A673 (cell line): ENCODE data around the gene BLCAP. TPM values are rescaled to one million over a fixed set of nuclear protein-coding genes. Genes with fewer than 3 reads are reported as not detected.

Experiments used
- BruUV-seq: library from RNA; stranded (reverse); fragments of 400-500 nt; replicated peaks from 2 replicates; lab custom pipeline; 2021; lab: Mats Ljungman, UMichigan
- CTCF ChIA-PET: fragments of 300-600 bp; sonication (Branson Sonifier 250); formaldehyde crosslinking; loops from one replicate; lab custom pipeline; 2022; ENCODE audit warnings: antibody characterized with exemption; lab: Charles Lee
- POLR2A ChIA-PET: fragments of 300-600 bp; sonication (Branson Sonifier 250); formaldehyde crosslinking; loops from one replicate; lab custom pipeline; 2022; ENCODE audit warnings: antibody characterized with exemption; ENCODE audit not compliant: low non-redundant PET; lab: Charles Lee
- DNase-seq: peaks from one replicate; pipeline ENCODE4 v3.0.0-alpha.2; 2015; ENCODE audit warnings: low spot score
- H3K27ac ChIP-seq: fragments of 200-600 bp; sonication (generic); 2 replicates; pipeline ENCODE4 v1.5.1; 2016; ENCODE audit warnings: mixed run types, low read depth, mild to moderate bottlenecking, mixed read lengths, antibody characterized with exemption, low read length; ENCODE audit not compliant: poor library complexity, severe bottlenecking
- H3K27me3 ChIP-seq: fragments of 200-600 bp; sonication (generic); replicated peaks from 2 replicates; pipeline ENCODE4 v1.6.1; 2017; ENCODE audit warnings: mixed run types, low read depth, mild to moderate bottlenecking, mixed read lengths, antibody characterized with exemption, low read length; ENCODE audit not compliant: insufficient read depth, poor library complexity
- H3K36me3 ChIP-seq: fragments of 200-600 bp; sonication (generic); 2 replicates; pipeline ENCODE4 v1.6.1; 2016; ENCODE audit warnings: mixed run types, mild to moderate bottlenecking, mixed read lengths, antibody characterized with exemption, low read length; ENCODE audit not compliant: insufficient read depth, poor library complexity, severe bottlenecking
- H3K4me1 ChIP-seq: fragments of 200-600 bp; sonication (generic); 2 replicates; pipeline ENCODE4 v1.6.1; 2017; ENCODE audit warnings: mixed run types, mild to moderate bottlenecking, mixed read lengths, antibody characterized with exemption, low read length; ENCODE audit not compliant: insufficient read depth, poor library complexity, severe bottlenecking
- H3K4me3 ChIP-seq: fragments of 200-600 bp; sonication (generic); 2 replicates; pipeline ENCODE4 v1.5.1; 2016; ENCODE audit warnings: low read depth, mixed run types, mild to moderate bottlenecking, mixed read lengths, low read length; ENCODE audit not compliant: poor library complexity, severe bottlenecking
- H3K9me3 ChIP-seq: fragments of 200-600 bp; sonication (generic); 2 replicates; pipeline ENCODE4 v1.6.1; 2016; ENCODE audit warnings: mixed run types, low read depth, mild to moderate bottlenecking, mixed read lengths, antibody characterized with exemption, low read length; ENCODE audit not compliant: poor library complexity, severe bottlenecking
- CTCF ChIP-seq: fragments of 300-800, 200-600 bp; sonication (generic); conservative IDR thresholded peaks from 2 replicates; pipeline ENCODE4 v1.5.1; 2017; ENCODE audit warnings: low read depth, mild to moderate bottlenecking, antibody characterized with exemption, low read length, moderate library complexity, mixed read lengths
- EZH2 ChIP-seq: fragments of 200-600 bp; sonication (generic); IDR thresholded peaks from 2 replicates; pipeline ENCODE4 v1.6.1; 2017; ENCODE audit warnings: borderline replicate concordance, low read depth, mild to moderate bottlenecking, mixed read lengths, antibody characterized with exemption, low read length; ENCODE audit not compliant: poor library complexity, severe bottlenecking
- intact Hi-C: fragments of 100-400 bp; cut with micrococcal nuclease; formaldehyde crosslinking; loops from one replicate; pipeline ENCODE4 v1.10.0; 2022; ENCODE audit not compliant: unreplicated experiment
- total RNA-seq: library from RNA; stranded (reverse); gene quantifications from 2 replicates; pipeline ENCODE4 v1.2.3, GENCODE V29; 2021

The BLCAP gene
- total RNA-seq, 1 experiment from 2014 or later = 39.9 TPM

DNA sequence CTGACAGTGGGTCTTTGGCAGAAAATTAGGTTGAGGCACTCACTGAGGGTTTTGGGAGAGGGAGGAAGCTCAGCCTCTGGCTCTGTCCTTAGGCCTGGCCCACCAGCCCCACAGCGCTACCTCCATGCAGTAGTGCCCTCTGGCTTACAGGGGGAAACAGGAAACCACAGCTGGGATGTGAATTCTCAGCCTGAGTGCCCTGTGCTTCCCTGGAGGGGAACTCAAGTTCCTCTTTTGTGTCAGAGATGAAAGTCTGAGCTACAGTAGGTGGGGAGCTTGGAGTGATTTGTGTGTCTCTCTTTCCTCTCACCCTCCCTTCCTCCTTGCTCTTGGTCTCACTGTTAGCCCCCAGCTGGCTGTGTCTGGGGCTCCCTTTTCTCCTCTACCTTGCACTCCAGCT is 48.2 kb upstream of the BLCAP start:
- CTCF ChIA-PET = interaction anchor here (0.5 kb wide), 1 partner anchor 241 kb away, joined by 6 read pairs; no protein-coding TSS in a partner anchor
- intact Hi-C loops = no loop called here
- no peaks in the 10 kb centered on the region for H3K9me3 ChIP-seq
- H3K27me3 ChIP-seq = no peaks in the 10 kb centered on the region
- BruUV-seq = no TSS peak
- H3K27ac ChIP-seq = no peak overlapping the region
- no peak for TF ChIP-seq EZH2
- H3K4me3 ChIP-seq = no peak overlapping the region
- H3K4me1 ChIP-seq = no peaks in the 10 kb centered on the region
- H3K36me3 ChIP-seq = no peaks in the 10 kb centered on the region
- POLR2A ChIA-PET = no interaction called here
- no peak for DNase-seq

DNA sequence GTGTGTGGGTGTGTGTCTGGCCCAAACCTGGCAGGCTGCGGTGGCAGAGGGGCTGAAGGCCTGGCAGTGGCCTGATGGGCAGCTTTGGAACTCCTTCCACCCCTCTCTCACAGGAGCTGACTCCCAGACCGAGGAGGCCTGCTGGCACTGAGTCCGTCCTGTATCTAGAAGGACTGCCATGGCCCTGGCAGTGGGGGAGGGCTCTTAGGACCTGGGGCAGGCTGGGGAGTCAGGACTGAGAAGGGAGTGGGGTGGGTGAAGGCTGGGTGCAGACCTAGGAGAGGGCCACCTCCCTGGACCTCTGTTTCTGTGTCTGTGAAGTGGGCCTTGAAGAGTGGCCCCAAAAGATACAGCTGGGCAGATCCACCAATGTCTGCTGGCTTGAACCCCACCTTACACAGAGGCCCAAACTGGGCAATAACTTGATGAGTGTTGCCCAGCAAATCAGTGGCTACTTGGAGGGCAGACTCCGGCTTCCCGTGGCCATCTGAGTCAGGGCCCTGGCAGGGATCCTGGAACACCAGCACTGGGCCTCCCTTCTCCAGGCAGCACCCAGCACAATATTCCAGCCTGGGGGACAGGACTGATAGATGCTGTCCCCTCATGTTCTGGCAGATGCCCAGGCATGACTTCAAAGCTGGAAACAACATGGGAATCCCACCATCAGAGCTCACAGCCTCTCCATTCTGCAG is 46.7 kb upstream of the BLCAP start:
- Histone ChIP-seq H3K27me3 (no peaks in the 10 kb centered on the region), H3K4me1 (no peaks in the 10 kb centered on the region), H3K9me3 (no peaks in the 10 kb centered on the region), H3K4me3 (no peak overlapping the region), H3K27ac (no peak overlapping the region), H3K36me3 (no peaks in the 10 kb centered on the region)
- TF ChIP-seq EZH2 = no peak
- no peak for TF ChIP-seq CTCF
- POLR2A ChIA-PET = no interaction called here
- intact Hi-C loops = no loop called here
- BruUV-seq = no TSS peak
- DNase-seq = no peak
- CTCF ChIA-PET = no interaction called here

- no peaks in the 10 kb centered on the region for H3K36me3 ChIP-seq
- intact Hi-C loops = no loop called here
- no peaks in the 10 kb centered on the region for H3K4me1 ChIP-seq
- TF ChIP-seq EZH2 (no peak), CTCF (no peak)
- H3K4me3 ChIP-seq = no peak overlapping the region
- no peaks in the 10 kb centered on the region for H3K9me3 ChIP-seq
- DNase-seq = no peak
- no peaks in the 10 kb centered on the region for H3K27me3 ChIP-seq
- H3K27ac ChIP-seq = no peak overlapping the region
- no TSS peak for BruUV-seq
- ChIA-PET CTCF (no interaction called here), POLR2A (no interaction called here)
Observed at GRCh38 chr20:37573626-37574198, 46.0 kb upstream of the BLCAP start.

DNA sequence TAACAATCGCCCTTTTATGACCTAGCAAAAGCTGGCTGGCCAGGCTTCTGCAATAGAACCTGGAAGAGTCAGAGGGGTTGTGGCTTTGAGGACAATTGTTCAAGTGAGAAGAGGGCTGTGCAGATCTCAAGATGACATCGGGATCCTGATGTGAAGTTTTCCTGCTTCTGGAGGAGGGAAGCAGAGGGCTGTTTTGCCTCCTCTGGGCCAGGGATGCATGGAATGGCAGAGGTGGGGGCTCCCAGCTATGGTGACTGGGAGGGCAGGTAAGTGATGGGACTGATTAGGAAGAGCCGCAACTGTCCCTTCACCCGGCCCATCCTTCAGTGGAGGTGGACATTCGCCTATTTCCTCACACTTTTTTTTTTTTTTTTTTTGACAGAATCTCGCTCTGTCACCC is 43.4 kb upstream of the BLCAP start:
- Histone ChIP-seq H3K36me3 (no peaks in the 10 kb centered on the region), H3K9me3 (no peaks in the 10 kb centered on the region), H3K4me3 (no peak overlapping the region), H3K27ac (no peak overlapping the region), H3K27me3 (no peaks in the 10 kb centered on the region), H3K4me1 (peaks cover 16% of the 10 kb centered on the region)
- POLR2A ChIA-PET = no interaction called here
- CTCF ChIA-PET = no interaction called here
- TF ChIP-seq CTCF = no peak
- no peak for TF ChIP-seq EZH2
- no TSS peak for BruUV-seq
- intact Hi-C loops = no loop called here
- DNase-seq = no peak
